HG03280 (cell line): ENCODE data around the gene RPF1.
A peak's percentile ranks its signal among the peaks of the same experiment; 100 is the strongest.
"Not testable (repeated sequence)": the region's sequence is repeated elsewhere in the genome, so short reads cannot be mapped to it uniquely, and the experiment has no call there.

ENCODE experiments used
- ATAC-seq: cut with Tn5 transposase; IDR thresholded peaks from one replicate; pipeline ENCODE4 v1.9.1; 2021; ENCODE audit warnings: mild to moderate bottlenecking, moderate library complexity; ENCODE audit not compliant: unreplicated experiment

The RPF1 gene

GRCh38 chr1:84492726-84493125 is 13.7 kb downstream of the RPF1 start:
- ATAC-seq, result no peak

DNA sequence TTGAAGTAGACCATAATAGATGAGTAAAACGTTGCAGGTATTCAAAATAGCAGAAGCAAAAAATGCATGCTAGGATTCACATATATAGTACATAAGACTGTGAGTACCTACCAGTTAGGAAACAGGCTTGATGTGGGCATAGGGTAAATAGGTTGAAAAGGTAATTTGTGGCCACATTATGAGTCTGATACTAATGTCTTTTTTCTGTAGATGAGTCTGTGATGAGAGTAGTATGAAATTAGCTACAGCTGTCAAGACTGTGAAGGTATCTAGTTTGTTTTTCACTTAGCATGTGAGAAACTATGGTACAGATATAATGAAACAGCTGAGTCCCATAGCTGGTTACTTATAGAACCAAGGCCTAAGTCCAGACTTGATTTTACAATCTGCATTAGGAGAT is 14.7 kb downstream of the RPF1 start:
- ATAC-seq, result no peak

DNA sequence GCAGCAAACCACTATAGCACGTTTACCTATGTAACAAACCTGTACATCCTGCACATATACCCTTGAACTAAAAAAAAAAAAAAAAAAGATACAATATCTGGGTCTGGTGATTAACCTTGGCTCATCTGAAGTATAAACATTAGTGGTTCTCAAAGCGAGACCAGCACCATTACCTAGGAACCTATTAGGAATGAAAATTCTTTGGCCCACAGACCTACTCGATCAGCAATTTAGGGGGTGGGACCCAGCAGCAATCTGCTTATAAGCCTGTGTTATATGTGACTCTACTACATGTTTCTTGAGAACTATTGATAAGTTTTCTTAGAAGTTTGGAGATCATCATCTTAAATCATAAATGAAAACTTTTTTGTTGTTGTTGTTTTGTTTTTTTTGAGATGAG is 17.4 kb downstream of the RPF1 start:
- no peak for ATAC-seq

DNA sequence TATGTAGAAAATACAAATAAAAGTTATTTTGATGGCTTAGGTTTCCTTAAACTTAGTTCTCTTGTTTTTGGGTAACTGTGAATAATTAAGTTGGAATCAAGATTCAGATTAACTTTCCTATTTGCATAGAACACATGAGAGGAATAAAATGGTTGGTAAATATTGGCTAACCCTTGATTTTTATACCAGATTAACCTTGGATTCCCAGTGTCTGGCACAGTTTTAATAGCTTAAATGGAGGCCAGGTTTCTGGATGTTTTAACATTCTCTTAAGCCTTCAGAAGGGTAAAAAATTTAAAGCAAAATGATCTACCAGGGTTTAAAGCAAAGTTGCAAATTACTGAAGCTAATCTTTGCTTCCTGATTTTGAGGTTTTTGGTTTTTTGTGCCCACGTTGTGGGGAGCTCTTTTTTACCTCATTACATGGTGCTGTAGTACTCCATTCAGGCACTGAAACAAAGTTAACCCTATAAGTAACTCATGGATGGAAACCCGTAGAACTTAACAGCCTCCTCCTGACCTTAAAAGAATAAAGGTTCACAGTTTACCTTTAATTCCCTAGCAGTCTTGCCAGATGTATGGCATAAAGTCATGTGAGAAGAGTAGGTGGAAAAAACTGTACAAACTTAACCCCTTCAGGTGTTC is 18.7 kb downstream of the RPF1 start:
- ATAC-seq, result no peak

GRCh38 chr1:84502927-84503326 is 23.9 kb downstream of the RPF1 start:
- no peak for ATAC-seq

DNA sequence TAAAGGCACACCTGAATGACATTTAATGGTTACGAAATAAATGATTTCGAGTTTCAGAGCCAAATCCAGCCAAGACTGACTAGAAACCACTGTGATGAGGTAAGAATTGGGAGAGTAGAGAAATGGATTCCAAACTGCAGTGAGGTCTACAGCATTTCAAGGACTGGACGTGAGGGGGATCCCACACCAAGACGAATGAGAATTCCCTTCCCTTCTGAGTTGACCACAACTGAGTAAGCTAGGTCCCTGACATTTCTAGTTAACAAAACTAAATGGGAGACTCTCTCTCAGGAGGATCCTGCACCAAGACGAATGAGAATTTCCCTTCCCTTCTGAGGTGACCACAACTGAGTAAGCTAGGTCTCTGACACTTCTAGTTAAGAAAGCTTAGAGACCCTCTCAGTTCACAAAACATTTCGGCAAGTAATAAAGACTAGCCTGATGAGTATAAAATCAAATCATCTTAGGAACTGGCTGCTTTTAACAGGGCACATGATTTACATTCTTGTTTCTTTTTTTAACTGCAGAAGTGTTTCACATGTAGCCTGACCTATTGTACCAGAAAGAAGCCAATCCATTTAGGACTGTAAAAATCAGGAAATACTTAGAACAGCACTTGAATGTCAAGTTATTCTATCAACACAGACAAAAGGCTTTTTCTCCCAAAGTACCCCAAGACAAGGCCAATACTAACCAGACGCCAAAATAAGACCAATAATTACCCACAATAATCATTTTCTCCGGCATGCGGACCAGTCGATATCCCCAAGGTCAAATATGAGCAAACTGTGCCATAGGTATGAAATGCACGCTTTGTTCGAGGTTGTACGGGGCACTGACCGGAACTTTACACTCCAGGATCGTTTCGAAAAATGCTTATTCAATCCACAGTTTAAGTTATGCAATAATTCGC is 25.8 kb downstream of the RPF1 start:
- no peak for ATAC-seq

DNA sequence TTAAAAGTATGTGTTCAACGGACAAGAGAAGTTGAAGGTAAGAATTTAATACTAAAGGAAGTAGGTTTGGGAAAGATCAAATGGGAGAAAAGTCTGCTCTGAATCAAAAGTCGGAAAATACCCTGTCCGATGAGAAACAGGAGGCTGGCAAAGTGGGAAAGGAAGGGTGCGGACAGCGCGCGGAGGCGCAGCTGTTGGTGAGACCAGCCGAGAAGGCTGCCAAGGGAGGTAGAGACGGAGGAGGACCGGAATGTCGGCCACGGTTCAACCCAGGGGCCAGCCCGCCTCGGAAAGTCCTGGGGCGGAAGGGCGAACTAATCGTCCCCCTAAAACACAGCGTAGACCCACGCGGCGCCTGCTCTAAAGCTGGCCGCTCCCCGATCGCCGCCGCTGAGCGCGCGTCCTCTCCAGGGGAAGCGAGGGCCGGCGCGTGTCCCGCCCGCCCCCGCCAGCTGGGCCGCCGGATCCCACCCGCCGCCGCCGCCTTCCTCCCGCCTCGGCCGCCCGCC is 26.5 kb downstream of the RPF1 start:
- ATAC-seq, result peak; percentile 33

DNA sequence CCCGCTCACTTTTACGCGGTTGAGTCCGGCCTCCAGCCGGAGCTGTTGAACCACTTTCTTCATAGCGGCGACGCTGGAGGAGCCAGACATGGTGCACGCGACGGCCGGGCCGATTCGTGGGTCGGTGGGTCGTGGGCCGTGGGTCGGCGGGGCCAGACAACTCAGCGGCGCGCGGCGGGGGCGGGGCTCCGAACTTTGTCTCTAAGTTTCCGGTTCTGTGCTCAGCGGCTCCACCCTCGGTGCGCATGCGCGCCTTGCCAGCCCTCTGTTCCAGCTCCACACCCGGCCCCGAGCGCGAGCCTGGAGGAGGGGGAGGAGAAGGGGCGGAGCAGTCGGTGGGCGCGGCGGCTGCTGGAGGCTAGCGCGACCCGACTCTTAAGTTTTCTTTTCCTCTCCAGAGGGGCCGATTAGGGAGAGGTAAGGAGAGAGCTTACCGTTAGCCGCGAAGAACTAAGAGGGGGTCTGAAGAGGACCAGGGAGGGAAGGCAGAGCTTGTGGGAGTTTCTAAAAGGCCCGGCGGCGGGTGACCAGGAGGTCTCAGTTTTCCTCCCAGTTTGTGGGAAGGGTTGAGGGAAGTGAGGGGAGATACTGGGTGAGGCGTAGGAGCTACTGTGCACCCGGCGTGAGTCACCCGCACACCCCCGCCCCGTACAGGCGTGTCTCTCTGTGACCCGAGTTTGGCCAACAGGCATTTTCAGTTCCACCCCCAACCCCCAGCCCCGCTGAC is 27.1 kb downstream of the RPF1 start, which contains the start of the genes GNG5 and SPATA1:
GNG5 (minus strand) TSS at position 580 of the 727 bp plus-strand sequence; CDS start at position 90, 490 bp downstream.
SPATA1 (plus strand) TSS at position 385 of the 727 bp plus-strand sequence. CDS start 9,974 bp downstream, outside the sequence.
- peak; percentile 85 for ATAC-seq

DNA sequence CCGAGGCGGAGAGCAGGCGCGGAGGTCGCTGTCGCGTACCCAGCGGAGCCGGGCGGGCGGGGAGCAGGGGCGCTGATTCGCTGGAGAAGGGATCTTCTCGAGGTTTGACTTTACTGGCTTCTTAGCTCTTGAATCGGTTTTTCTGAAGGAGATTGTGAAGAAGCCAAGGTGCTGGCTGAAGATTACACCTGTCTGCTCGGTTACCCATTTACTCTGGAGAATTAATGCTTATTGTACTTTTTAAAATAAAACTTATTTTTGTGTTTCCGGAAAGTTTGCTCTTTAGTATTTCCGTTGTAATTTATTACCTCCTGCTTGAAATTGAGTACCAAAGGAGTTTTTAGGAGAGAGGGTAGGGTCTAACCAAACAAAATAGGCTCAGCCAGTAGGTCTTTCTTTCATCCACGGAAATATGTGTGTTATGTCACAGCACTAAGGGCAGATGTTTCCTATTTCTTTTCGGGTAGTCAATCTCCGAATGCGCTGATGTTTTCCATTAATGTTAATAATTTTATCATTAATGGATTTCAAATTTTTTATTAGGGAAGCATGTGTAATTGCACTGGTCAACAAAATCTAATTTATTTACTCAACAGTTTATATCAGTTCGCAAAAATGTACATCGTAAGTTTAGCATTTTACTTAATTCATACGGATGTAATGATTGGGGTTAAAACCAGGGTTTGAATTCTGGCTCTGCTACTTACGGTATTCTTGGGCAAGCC is 27.8 kb downstream of the RPF1 start:
- no peak for ATAC-seq

- not testable (repeated sequence) for ATAC-seq
Observed at GRCh38 chr1:84507887-84508286, 28.8 kb downstream of the RPF1 start.

GRCh38 chr1:84508510-84508909 is 29.4 kb downstream of the RPF1 start:
- no peak for ATAC-seq

GRCh38 chr1:84509029-84509428 is 30.0 kb downstream of the RPF1 start:
- ATAC-seq, result no peak

GRCh38 chr1:84510165-84510564 is 31.1 kb downstream of the RPF1 start:
- no peak for ATAC-seq

GRCh38 chr1:84510668-84511067 is 31.6 kb downstream of the RPF1 start:
- ATAC-seq, result no peak

DNA sequence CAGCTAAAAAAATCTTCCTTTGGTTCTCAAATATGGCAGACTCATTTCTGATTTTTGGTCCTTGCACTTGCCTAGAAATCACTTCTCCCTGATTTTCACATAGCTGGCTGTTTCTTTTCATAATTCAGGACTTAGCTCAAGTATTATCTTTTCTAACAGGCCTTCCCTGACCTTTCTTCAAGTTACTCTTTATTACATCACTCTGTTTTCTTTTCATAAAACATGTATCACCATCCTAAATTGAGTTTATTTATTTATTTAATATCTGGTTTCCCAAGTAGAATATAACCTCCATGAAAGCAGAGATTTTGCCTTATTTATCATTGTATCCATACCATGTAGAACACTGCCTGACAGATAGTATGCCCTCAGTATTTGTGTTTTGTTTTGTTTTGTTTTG is 45.5 kb downstream of the RPF1 start:
- ATAC-seq, result no peak

DNA sequence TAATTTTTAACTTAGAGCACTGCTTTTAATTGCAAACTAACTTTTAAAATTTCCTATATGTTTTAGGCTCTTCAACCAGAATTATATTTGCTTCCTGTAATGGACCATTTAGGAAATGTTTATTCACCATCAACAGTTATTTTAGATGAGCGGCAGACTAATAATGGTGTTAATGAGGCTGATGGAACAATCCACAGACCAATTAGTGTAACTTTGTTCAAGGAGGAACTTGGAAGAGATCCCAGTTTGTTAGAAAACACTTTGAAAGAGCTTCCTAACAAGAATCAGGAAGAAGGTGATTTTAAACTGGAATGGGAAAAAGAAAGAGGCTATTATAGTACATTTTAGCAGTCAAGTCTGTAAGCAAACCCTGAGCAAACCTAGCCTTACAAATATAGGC is 46.7 kb downstream of the RPF1 start:
- no peak for ATAC-seq

- no peak for ATAC-seq
Observed at GRCh38 chr1:84538599-84538998, 59.5 kb downstream of the RPF1 start.

DNA sequence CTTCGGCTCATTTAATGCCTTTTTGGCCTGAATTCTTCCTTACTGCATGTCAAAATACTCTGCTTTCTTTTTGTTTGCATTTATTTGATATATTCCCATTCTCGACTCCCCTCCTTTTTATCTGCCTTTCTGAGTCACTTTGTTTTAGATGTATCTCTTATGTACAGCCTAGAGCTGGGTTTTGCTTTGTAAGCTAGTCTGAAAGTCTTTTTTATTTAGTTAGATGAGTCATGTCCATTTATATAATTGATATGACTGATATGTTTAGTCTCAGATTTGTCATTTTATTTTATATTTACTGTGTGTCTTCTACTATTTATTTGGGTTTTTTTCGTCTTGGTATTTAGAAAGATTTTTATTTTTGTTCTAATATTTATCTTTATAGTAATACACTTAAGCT is 60.9 kb downstream of the RPF1 start:
- ATAC-seq, result no peak

DNA sequence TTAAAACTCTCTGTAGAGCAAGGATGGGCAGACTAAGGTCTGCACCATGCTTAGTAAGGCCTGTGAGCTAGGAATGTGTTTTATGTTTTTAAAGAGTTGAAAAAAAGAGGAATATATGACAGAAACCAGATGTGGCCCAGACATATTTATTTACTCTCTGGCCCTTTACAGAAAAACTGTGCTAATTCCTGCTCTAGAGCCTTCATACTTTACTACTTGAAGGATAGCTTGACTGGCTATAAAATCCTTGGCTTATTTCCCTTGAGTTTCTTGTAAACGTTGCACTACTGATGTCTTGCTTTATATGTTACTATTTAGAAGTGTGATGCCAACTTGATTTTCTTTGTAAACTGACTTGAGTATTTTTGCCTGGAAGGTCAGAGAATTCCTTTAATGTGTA is 61.7 kb downstream of the RPF1 start:
- ATAC-seq, result no peak

DNA sequence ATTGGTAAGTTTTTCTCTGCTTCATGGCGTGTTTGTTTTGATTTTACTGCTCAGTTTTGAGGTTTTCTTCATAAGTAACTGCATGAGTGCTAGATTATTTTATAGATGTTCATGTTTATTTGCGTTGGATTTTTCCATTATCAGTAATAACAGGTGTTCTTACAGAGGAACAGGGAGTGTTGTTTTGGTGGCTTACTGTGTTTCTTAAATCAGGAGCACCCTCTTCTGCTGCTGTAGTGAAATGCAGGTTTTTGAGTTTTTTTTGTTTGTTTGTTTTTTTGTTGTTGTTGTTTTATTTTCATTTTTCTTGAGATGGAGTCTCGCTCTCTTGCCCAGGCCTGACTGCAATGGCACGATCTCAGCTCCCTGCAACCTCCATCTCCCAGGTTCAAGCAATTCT is 62.6 kb downstream of the RPF1 start:
- no peak for ATAC-seq
